Colonic mucosa (tissue), 4 donors: ENCODE data around the gene PSAT1. TPM values are rescaled to one million over a fixed set of nuclear protein-coding genes. Genes with fewer than 3 reads are reported as not detected.
A peak's percentile ranks its signal among the peaks of the same experiment; 100 is the strongest.
"Not testable (repeated sequence)": the region's sequence is repeated elsewhere in the genome, so short reads cannot be mapped to it uniquely, and the experiment has no call there.

Experiments
- DNase-seq: peaks from one replicate; pipeline ENCODE4 v3.0.0-alpha.2; 2020
- H3K27ac ChIP-seq: fragments of 200-600 bp; one replicate; pipeline ENCODE4 v1.8.0; 2021
- H3K27me3 ChIP-seq: fragments of 200-600 bp; one replicate; pipeline ENCODE4 v1.8.0; 2021
- H3K36me3 ChIP-seq: fragments of 200-600 bp; one replicate; pipeline ENCODE4 v1.8.0; 2021
- H3K4me1 ChIP-seq: fragments of 200-600 bp; one replicate; pipeline ENCODE4 v1.8.0; 2021; ENCODE audit warnings: mild to moderate bottlenecking
- H3K4me3 ChIP-seq: fragments of 200-600 bp; one replicate; pipeline ENCODE4 v1.8.0; 2021
- H3K9ac ChIP-seq, 2 donors: one replicate each; pipeline ENCODE4 v1.7.0; 2013; ENCODE audit warnings: control low read depth in 2 of 2, low read depth in 2 of 2, low read length in 2 of 2
- H3K9me3 ChIP-seq: fragments of 200-600 bp; one replicate; pipeline ENCODE4 v1.8.0; 2021
- intact Hi-C: fragments of 100-400 bp; cut with DNase I; formaldehyde crosslinking; loops from one replicate; pipeline ENCODE4 v1.14.1; 2022
- total RNA-seq, 2 donors: library from RNA; stranded (reverse); fragmentation: NEBNext Ultra II Directional in 1 of 2; extraction: Animal tissue kit (Norgen Biotek cat#: 25700) in 1 of 2; gene quantifications; one replicate each; pipeline ENCODE4 v1.2.1, GENCODE V29; 2021
- TF ChIP-seq, protein P1 (sequence below): fragments of 200-600 bp; IDR thresholded peaks from one replicate; pipeline ENCODE4 v1.8.0; 2022; ENCODE audit warnings: antibody characterized with exemption, mild to moderate bottlenecking
- donor health status: healthy.
- donor health status: DM: no; HTN: no; CAD: no.
- donor health status: DM: no; HTN: no; CAD: no.

Gene PSAT1
- total RNA-seq, 2 donors from 2014 or later, result 7.5 to 28.5 TPM

DNA sequence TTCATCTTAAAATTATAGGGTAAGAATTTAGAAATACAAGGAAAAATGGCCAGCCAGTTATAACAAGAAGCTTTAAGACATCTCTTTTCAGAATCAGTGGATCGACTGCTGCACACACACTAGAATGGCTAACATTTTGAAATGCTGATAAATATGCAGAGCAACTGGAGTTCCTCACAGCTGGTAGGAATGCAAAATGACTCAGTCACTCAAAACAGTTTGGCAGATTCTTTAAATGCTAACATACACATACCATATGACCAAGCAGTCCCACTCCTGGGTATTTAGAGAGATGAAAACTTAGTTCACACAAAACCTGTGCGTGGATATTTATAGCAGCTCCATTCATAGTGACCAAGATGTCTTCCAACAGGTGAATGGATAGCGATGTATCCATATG lies 23.2 kb upstream of the PSAT1 start:
- no peaks in the 10 kb centered on the region for H3K36me3 ChIP-seq
- intact Hi-C loops, result no loop called here
- no peak for DNase-seq
- H3K27me3 ChIP-seq, result no peaks in the 10 kb centered on the region
- TF ChIP-seq, protein P1, sequence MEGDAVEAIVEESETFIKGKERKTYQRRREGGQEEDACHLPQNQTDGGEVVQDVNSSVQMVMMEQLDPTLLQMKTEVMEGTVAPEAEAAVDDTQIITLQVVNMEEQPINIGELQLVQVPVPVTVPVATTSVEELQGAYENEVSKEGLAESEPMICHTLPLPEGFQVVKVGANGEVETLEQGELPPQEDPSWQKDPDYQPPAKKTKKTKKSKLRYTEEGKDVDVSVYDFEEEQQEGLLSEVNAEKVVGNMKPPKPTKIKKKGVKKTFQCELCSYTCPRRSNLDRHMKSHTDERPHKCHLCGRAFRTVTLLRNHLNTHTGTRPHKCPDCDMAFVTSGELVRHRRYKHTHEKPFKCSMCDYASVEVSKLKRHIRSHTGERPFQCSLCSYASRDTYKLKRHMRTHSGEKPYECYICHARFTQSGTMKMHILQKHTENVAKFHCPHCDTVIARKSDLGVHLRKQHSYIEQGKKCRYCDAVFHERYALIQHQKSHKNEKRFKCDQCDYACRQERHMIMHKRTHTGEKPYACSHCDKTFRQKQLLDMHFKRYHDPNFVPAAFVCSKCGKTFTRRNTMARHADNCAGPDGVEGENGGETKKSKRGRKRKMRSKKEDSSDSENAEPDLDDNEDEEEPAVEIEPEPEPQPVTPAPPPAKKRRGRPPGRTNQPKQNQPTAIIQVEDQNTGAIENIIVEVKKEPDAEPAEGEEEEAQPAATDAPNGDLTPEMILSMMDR, result no peak
- H3K9me3 ChIP-seq, result no peaks in the 10 kb centered on the region
- no peak overlapping the region for H3K27ac ChIP-seq
- H3K4me1 ChIP-seq, result no peaks in the 10 kb centered on the region
- no peak overlapping the region for H3K4me3 ChIP-seq
- H3K9ac ChIP-seq, result no peak overlapping the region

DNA sequence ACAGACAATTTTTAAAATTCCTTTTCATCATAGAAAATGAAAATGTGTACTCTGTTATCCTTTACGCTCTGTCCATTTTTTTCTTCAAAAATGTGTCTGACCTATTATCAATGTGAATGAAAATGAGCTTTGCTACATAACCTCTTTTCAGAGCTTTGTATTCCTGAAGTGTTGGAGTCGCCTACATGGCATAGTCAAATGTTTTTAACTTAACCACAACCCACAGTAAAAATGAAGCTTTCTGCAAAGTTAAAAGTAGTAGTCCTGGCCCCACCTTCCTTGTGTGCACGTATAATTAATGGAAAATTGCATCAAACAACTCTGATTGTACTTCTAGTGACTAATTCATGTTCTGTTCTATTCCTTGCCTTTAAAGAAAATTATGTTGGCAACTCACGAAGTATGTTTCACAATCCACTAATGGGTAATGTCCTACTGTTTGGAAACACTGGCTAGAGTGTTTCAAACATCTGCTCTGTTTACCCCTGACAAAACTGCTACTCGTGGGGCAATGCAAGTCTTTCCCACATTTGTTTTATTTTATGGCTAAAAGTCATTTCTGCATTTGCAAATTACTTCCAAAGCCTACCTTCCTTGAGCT lies 18.6 kb upstream of the PSAT1 start:
- TF ChIP-seq, protein P1, result no peak
- no peak overlapping the region for H3K27ac ChIP-seq
- no peak for DNase-seq
- no peak overlapping the region for H3K9ac ChIP-seq
- H3K4me3 ChIP-seq, result no peak overlapping the region
- H3K4me1 ChIP-seq, result no peaks in the 10 kb centered on the region
- intact Hi-C loops, result no loop called here
- no peaks in the 10 kb centered on the region for H3K36me3 ChIP-seq
- no peaks in the 10 kb centered on the region for H3K27me3 ChIP-seq
- H3K9me3 ChIP-seq, result no peaks in the 10 kb centered on the region

DNA sequence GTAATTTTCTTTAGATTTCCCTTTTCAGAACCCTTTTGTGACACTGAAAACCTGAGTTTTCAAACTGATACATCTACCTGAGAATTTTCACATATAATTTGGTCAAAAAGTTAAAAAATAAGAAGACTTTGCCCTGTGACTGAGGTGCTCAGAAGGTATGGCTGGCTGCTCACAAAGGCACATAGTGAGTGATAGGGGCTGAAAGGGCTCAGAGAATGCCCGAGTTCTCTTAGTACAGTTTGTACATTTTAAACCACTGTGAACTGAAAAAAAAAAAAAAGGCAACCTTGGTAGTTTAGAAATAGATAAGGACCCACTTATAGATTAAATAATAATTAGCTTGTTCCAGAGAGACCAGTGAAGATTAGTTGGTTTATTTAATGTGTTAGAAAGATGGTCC lies 18.1 kb upstream of the PSAT1 start:
- TF ChIP-seq, protein P1, result no peak
- DNase-seq, result no peak
- no peak overlapping the region for H3K27ac ChIP-seq
- H3K36me3 ChIP-seq, result no peaks in the 10 kb centered on the region
- no peaks in the 10 kb centered on the region for H3K27me3 ChIP-seq
- no peaks in the 10 kb centered on the region for H3K4me1 ChIP-seq
- intact Hi-C loops, result no loop called here
- no peaks in the 10 kb centered on the region for H3K9me3 ChIP-seq
- H3K4me3 ChIP-seq, result no peak overlapping the region
- H3K9ac ChIP-seq, result no peak overlapping the region

DNA sequence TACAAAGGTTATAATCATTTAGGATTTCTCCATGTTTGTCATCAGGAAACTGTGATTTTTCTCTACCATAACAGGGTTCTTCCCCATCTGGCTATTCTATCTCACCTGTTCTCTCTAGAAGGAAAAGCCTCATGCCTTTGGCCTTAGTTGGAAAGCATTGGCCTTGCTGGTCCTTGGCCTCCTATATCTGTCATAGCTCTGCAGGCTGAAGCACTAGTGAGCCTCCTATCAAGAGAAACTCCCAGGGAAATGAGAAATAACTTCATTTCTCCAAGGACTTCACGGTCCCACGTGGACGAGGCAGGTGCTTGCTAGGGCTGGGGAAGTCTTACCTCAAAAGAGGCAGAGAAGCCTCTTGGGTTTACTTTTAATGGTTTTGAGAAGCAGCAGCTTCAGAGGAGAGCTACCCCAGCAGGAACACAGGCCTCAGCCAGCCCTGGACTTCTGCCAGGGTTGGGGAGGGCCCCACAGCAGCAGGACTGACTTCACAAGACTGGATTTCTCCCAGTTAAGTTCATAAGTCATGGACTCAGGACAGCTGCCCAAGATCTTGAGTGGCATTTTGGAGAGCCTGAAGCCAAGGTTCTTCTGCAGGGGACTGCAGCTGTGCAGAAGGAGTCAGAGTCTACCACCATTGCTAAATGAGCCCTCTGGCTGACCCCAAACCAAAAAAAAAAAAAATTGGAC lies 15.8 kb upstream of the PSAT1 start:
- Histone ChIP-seq H3K9me3 (no peaks in the 10 kb centered on the region), H3K27me3 (no peaks in the 10 kb centered on the region), H3K9ac (no peak overlapping the region), H3K36me3 (no peaks in the 10 kb centered on the region), H3K27ac (no peak overlapping the region), H3K4me3 (no peak overlapping the region), H3K4me1 (no peaks in the 10 kb centered on the region)
- DNase-seq, result peak; percentile 43
- intact Hi-C loops, result no loop called here
- TF ChIP-seq, protein P1, result no peak

DNA sequence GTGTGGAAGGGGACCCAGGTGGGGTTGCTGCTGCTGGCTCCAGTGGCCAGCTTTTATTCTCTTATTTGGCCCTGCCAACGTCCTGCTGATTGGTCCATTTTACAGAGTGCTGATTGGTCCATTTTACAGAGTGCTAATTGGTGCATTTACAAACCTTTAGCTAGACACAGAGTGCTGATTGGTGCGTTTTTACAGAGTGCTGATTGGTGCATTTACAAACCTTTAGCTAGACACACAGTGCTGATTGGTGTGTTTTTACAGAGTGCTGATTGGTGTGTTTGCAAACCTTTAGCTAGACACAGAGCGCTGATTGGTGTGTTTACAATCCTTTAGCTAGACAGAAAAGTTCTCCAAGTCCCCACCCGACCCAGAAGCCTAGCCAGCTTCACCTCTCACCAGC lies 12.7 kb upstream of the PSAT1 start:
- DNase-seq, H3K4me1 ChIP-seq, H3K9me3 ChIP-seq, intact Hi-C loops, H3K9ac ChIP-seq, H3K27ac ChIP-seq, H3K27me3 ChIP-seq, H3K36me3 ChIP-seq, H3K4me3 ChIP-seq: not testable (repeated sequence)

DNA sequence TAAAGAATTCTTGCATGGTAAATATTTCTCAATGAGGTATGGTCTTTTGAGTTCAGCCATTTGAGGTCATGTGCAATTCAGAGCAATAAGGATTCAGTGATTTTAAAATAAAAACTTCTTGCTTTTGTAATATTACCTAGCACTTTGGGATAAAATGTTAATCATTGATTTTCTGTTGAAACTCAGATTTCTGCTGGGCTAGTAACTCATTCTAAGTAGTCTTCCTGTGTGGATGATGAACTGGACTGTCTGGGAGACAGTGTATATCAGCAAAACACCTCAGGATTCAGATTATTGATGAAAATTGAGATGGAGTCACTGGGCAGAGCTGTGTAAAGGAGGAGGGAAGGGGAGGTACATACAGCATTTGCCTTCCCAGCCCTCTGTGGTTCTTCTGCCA lies 10.8 kb upstream of the PSAT1 start:
- Histone ChIP-seq H3K27me3 (no peaks in the 10 kb centered on the region), H3K9me3 (no peaks in the 10 kb centered on the region), H3K4me1 (no peaks in the 10 kb centered on the region), H3K36me3 (no peaks in the 10 kb centered on the region), H3K9ac (no peak overlapping the region), H3K4me3 (no peak overlapping the region), H3K27ac (no peak overlapping the region)
- intact Hi-C loops, result no loop called here
- DNase-seq, result no peak
- TF ChIP-seq, protein P1, result no peak
